GM23338 (cell line): Measurements from ENCODE around the gene AFF3. TPM values are rescaled to one million over a fixed set of nuclear protein-coding genes. Genes with fewer than 3 reads are reported as not detected.

Experiments
- ATAC-seq: fragments of 200-7000 bp; cut with Tn5 transposase; 3 replicates; pipeline ENCODE4 v1.9.1; 2020
- DNase-seq: peaks from one replicate; pipeline ENCODE4 v3.0.0-alpha.2; 2015; ENCODE audit warnings: low spot score
- H2AFZ ChIP-seq: fragments of 200-600 bp; sonication (generic); 2 replicates; pipeline ENCODE4 v1.8.0; 2016; ENCODE audit warnings: antibody characterized with exemption, mild to moderate bottlenecking, moderate library complexity
- H3F3A ChIP-seq: fragments of 200-600 bp; sonication (generic); replicated peaks from 2 replicates; pipeline ENCODE4 v1.8.0; 2017; ENCODE audit warnings: antibody characterized with exemption, mixed run types, low read depth
- H3K27ac ChIP-seq: fragments of 200-600 bp; sonication (generic); 2 replicates; pipeline ENCODE4 v1.6.1; 2016; ENCODE audit warnings: low read depth
- H3K27me3 ChIP-seq: fragments of 200-600 bp; sonication (generic); 2 replicates; pipeline ENCODE4 v1.8.0; 2016; ENCODE audit warnings: mild to moderate bottlenecking, mixed run types, moderate library complexity; ENCODE audit not compliant: insufficient read depth
- H3K36me3 ChIP-seq: fragments of 200-600 bp; sonication (generic); 2 replicates; pipeline ENCODE4 v1.8.0; 2016; ENCODE audit warnings: mild to moderate bottlenecking; ENCODE audit not compliant: insufficient read depth
- H3K4me1 ChIP-seq: fragments of 200-600 bp; sonication (generic); 2 replicates; pipeline ENCODE4 v1.8.0; 2016; ENCODE audit warnings: mild to moderate bottlenecking, moderate library complexity; ENCODE audit not compliant: insufficient read depth
- H3K4me2 ChIP-seq: fragments of 200-600 bp; sonication (generic); 2 replicates; pipeline ENCODE4 v1.7.1; 2017; ENCODE audit warnings: mixed run types
- H3K4me3 ChIP-seq: fragments of 200-600 bp; sonication (generic); 2 replicates; pipeline ENCODE4 v1.6.1; 2016; ENCODE audit warnings: mixed run types
- H3K79me2 ChIP-seq: fragments of 200-600 bp; sonication (generic); replicated peaks from 2 replicates; pipeline ENCODE4 v1.8.0; 2017; ENCODE audit warnings: mild to moderate bottlenecking; ENCODE audit not compliant: insufficient read depth
- H3K9me2 ChIP-seq: fragments of 200-600 bp; sonication (generic); 2 replicates; pipeline ENCODE4 v1.8.0; 2017; ENCODE audit not compliant: insufficient read depth
- H4K20me1 ChIP-seq: fragments of 200-600 bp; sonication (generic); replicated peaks from 2 replicates; pipeline ENCODE4 v1.8.0; 2017; ENCODE audit warnings: mild to moderate bottlenecking; ENCODE audit not compliant: insufficient read depth
- H3K27ac Mint-ChIP-seq: 2 replicates; pipeline ENCODE4 v1.8.0; 2020; ENCODE audit warnings: inconsistent platforms, mild to moderate bottlenecking, moderate library complexity, mixed read lengths
- H3K27me3 Mint-ChIP-seq: 3 replicates; pipeline ENCODE4 v1.8.0; 2022; ENCODE audit warnings: low read depth, mild to moderate bottlenecking, moderate library complexity, mixed read lengths, inconsistent platforms; ENCODE audit not compliant: insufficient read depth, poor library complexity
- H3K36me3 Mint-ChIP-seq: 3 replicates; pipeline ENCODE4 v1.8.0; 2021; ENCODE audit warnings: low read depth, mild to moderate bottlenecking, inconsistent platforms, moderate library complexity, mixed read lengths
- H3K4me1 Mint-ChIP-seq: 3 replicates; pipeline ENCODE4 v1.8.0; 2020; ENCODE audit warnings: mild to moderate bottlenecking, inconsistent platforms, mixed read lengths
- H3K4me3 Mint-ChIP-seq: 3 replicates; pipeline ENCODE4 v1.8.0; 2021; ENCODE audit warnings: moderate library complexity, mild to moderate bottlenecking, inconsistent platforms, mixed read lengths
- H3K9me3 Mint-ChIP-seq: 3 replicates; pipeline ENCODE4 v1.8.0; 2020; ENCODE audit warnings: moderate library complexity, mild to moderate bottlenecking, inconsistent platforms, mixed read lengths
- CREB1 ChIP-seq: fragments of 250-450 bp; sonication (Bioruptor Pico); IDR thresholded peaks from 2 replicates; pipeline ENCODE4 v1.5.0; 2020; ENCODE audit warnings: low read depth, mild to moderate bottlenecking, moderate library complexity
- EZH2 ChIP-seq: fragments of 200-600 bp; sonication (generic); IDR thresholded peaks from one replicate; pipeline ENCODE4 v1.8.0; 2017; ENCODE audit warnings: antibody characterized with exemption, mild to moderate bottlenecking, low read depth; ENCODE audit not compliant: unreplicated experiment
- EZH2phosphoT487 ChIP-seq: fragments of 200-600 bp; sonication (generic); IDR thresholded peaks from one replicate; pipeline ENCODE4 v1.8.1; 2018; ENCODE audit warnings: antibody characterized with exemption; ENCODE audit not compliant: unreplicated experiment
- JUNB ChIP-seq: IDR thresholded peaks from one replicate; pipeline ENCODE4 v1.6.1; 2016; ENCODE audit warnings: antibody characterized with exemption; ENCODE audit not compliant: unreplicated experiment
- NANOG ChIP-seq: IDR thresholded peaks from 2 replicates; pipeline ENCODE4 v1.6.1; 2016; ENCODE audit warnings: antibody characterized with exemption, borderline replicate concordance
- POLR2AphosphoS5 ChIP-seq: IDR thresholded peaks from 2 replicates; pipeline ENCODE4 v1.6.1; 2016; ENCODE audit warnings: antibody characterized with exemption, low read depth
- STAT1 ChIP-seq: IDR thresholded peaks from one replicate; pipeline ENCODE4 v1.6.1; 2016; ENCODE audit warnings: antibody characterized with exemption; ENCODE audit not compliant: unreplicated experiment
- ZNF114 ChIP-seq: fragments of 250-450 bp; sonication (Bioruptor Pico); IDR thresholded peaks from 2 replicates; pipeline ENCODE4 v1.5.0; 2020; ENCODE audit warnings: mild to moderate bottlenecking, moderate library complexity
- ZNF331 ChIP-seq: fragments of 250-450 bp; sonication (Bioruptor Pico); IDR thresholded peaks from 2 replicates; pipeline ENCODE4 v1.5.0; 2020; ENCODE audit warnings: low read depth, mild to moderate bottlenecking, moderate library complexity
- ZNF462 ChIP-seq: fragments of 250-450 bp; sonication (Bioruptor Pico); IDR thresholded peaks from 2 replicates; pipeline ENCODE4 v1.5.0; 2020; ENCODE audit warnings: mild to moderate bottlenecking, moderate library complexity
- polyA plus RNA-seq: library from polyadenylated mRNA; unstranded; fragments of >200 nt; fragmentation: Nextera tagmentation; extraction: Ambion mirVana; gene quantifications from 2 replicates; pipeline ENCODE4 v1.2.1, GENCODE V29; 2016
- total RNA-seq: library from RNA; depleted of rRNA; stranded (reverse); fragments of >200 nt; shearing (Covaris generic); gene quantifications from 2 replicates; pipeline ENCODE4 v1.2.3, GENCODE V29; 2014
- TF ChIP-seq, protein P1 (sequence below): IDR thresholded peaks from 2 replicates; pipeline ENCODE4 v1.6.1; 2016; ENCODE audit warnings: antibody characterized with exemption
- TF ChIP-seq, protein P2 (sequence below): IDR thresholded peaks from one replicate; pipeline ENCODE4 v1.6.1; 2018; ENCODE audit warnings: antibody characterized with exemption; ENCODE audit not compliant: unreplicated experiment
- TF ChIP-seq, protein P3 (sequence below), 2 experiments: fragments of 200-600 bp in 1 of 2; sonication (generic) in 1 of 2; conservative IDR thresholded peaks; 2 replicates each; pipeline versions ENCODE4 v1.5.1 to v1.6.1; 2016 to 2017; ENCODE audit warnings: antibody characterized with exemption in 2 of 2, low read depth in 2 of 2, mild to moderate bottlenecking in 2 of 2, moderate library complexity in 1 of 2

Gene AFF3
- total and polyA plus RNA-seq, 2 experiments from 2014 or later = 0.73 to 1.4 TPM

- ATAC-seq = no peak
- H3K9me2 ChIP-seq = no peaks in the 10 kb centered on the region
- H3F3A ChIP-seq = no peaks in the 10 kb centered on the region
- Mint-ChIP-seq H3K36me3 (peaks cover 7% of the 10 kb centered on the region), H3K4me3 (no peak overlapping the region), H3K4me1 (peaks cover 12% of the 10 kb centered on the region; the same call in 2 of the 3 replicates), H3K27ac (no peak overlapping the region), H3K27me3 (no peaks in the 10 kb centered on the region), H3K9me3 (peaks cover 12% of the 10 kb centered on the region)
- TF ChIP-seq ZNF114 (CRISPR knock-in tag) (no peak), NANOG (no peak), ZNF462 (CRISPR knock-in tag) (no peak), STAT1 (no peak), CREB1 (CRISPR knock-in tag) (no peak), POLR2AphosphoS5 (no peak), EZH2 (no peak), JUNB (no peak), EZH2phosphoT487 (no peak), ZNF331 (no peak)
- TF ChIP-seq, protein P1, sequence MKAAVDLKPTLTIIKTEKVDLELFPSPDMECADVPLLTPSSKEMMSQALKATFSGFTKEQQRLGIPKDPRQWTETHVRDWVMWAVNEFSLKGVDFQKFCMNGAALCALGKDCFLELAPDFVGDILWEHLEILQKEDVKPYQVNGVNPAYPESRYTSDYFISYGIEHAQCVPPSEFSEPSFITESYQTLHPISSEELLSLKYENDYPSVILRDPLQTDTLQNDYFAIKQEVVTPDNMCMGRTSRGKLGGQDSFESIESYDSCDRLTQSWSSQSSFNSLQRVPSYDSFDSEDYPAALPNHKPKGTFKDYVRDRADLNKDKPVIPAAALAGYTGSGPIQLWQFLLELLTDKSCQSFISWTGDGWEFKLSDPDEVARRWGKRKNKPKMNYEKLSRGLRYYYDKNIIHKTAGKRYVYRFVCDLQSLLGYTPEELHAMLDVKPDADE = no peak
- TF ChIP-seq, protein P2, sequence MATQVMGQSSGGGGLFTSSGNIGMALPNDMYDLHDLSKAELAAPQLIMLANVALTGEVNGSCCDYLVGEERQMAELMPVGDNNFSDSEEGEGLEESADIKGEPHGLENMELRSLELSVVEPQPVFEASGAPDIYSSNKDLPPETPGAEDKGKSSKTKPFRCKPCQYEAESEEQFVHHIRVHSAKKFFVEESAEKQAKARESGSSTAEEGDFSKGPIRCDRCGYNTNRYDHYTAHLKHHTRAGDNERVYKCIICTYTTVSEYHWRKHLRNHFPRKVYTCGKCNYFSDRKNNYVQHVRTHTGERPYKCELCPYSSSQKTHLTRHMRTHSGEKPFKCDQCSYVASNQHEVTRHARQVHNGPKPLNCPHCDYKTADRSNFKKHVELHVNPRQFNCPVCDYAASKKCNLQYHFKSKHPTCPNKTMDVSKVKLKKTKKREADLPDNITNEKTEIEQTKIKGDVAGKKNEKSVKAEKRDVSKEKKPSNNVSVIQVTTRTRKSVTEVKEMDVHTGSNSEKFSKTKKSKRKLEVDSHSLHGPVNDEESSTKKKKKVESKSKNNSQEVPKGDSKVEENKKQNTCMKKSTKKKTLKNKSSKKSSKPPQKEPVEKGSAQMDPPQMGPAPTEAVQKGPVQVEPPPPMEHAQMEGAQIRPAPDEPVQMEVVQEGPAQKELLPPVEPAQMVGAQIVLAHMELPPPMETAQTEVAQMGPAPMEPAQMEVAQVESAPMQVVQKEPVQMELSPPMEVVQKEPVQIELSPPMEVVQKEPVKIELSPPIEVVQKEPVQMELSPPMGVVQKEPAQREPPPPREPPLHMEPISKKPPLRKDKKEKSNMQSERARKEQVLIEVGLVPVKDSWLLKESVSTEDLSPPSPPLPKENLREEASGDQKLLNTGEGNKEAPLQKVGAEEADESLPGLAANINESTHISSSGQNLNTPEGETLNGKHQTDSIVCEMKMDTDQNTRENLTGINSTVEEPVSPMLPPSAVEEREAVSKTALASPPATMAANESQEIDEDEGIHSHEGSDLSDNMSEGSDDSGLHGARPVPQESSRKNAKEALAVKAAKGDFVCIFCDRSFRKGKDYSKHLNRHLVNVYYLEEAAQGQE = no peak
- TF ChIP-seq, protein P3, sequence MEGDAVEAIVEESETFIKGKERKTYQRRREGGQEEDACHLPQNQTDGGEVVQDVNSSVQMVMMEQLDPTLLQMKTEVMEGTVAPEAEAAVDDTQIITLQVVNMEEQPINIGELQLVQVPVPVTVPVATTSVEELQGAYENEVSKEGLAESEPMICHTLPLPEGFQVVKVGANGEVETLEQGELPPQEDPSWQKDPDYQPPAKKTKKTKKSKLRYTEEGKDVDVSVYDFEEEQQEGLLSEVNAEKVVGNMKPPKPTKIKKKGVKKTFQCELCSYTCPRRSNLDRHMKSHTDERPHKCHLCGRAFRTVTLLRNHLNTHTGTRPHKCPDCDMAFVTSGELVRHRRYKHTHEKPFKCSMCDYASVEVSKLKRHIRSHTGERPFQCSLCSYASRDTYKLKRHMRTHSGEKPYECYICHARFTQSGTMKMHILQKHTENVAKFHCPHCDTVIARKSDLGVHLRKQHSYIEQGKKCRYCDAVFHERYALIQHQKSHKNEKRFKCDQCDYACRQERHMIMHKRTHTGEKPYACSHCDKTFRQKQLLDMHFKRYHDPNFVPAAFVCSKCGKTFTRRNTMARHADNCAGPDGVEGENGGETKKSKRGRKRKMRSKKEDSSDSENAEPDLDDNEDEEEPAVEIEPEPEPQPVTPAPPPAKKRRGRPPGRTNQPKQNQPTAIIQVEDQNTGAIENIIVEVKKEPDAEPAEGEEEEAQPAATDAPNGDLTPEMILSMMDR (conservative IDR thresholded peaks at IDR 0.05; ENCODE audit: low read depth in 2 of 2) = no peak
- no peak for DNase-seq
- no peaks in the 10 kb centered on the region for H4K20me1 ChIP-seq
- H3K79me2 ChIP-seq = no peaks in the 10 kb centered on the region
- H3K4me3 ChIP-seq = no peak overlapping the region
- H3K27me3 ChIP-seq = no peaks in the 10 kb centered on the region
- H3K27ac ChIP-seq = no peak overlapping the region
- H3K36me3 ChIP-seq = no peaks in the 10 kb centered on the region
- H2AFZ ChIP-seq = peak overlapping the region; percentile 21; the same call in 1 of the 2 replicates
- H3K4me2 ChIP-seq = no peak overlapping the region
- peaks cover 12% of the 10 kb centered on the region for H3K4me1 ChIP-seq
Observed at GRCh38 chr2:99726691-99727090, 415.7 kb downstream of the AFF3 start.
